ENCODE results near the gene ZNF469.
A peak's percentile ranks its signal among the peaks of the same experiment; 100 is the strongest.

ZNF469 gene

GRCh38 chr16:88430524-88431446, 48.0 kb downstream of the ZNF469 start:
- Histone ChIP-seq H3K27ac (ENCODE audit: low read depth, low read length) (peak overlapping the region; percentile 52), H3K4me3 (ENCODE audit: low read depth in 1 of 2, low read length in 2 of 2) (peak overlapping the region; percentile 27 to 42), H3K9me3 (ENCODE audit: low read length) (no peaks in the 10 kb centered on the region), H3K36me3 (ENCODE audit: insufficient read depth, low read length) (no peaks in the 10 kb centered on the region), H3K9ac (ENCODE audit: low read length) (no peak overlapping the region), H3K27me3 (ENCODE audit: control insufficient read depth in 1 of 2, insufficient read depth in 2 of 2, low read length in 2 of 2) (peaks cover 0 to 48% of the 10 kb centered on the region in 2 donors), H3K4me1 (ENCODE audit: insufficient read depth, low read length) (no peaks in the 10 kb centered on the region)

- no peaks in the 10 kb centered on the region for H3K36me3 ChIP-seq (ENCODE audit: insufficient read depth, low read length)
- no peaks in the 10 kb centered on the region for H3K4me1 ChIP-seq (ENCODE audit: insufficient read depth, low read length)
- no peaks in the 10 kb centered on the region for H3K9me3 ChIP-seq (ENCODE audit: low read length)
- peaks cover 0 to 49% of the 10 kb centered on the region in 2 donors for H3K27me3 ChIP-seq (ENCODE audit: control insufficient read depth in 1 of 2, insufficient read depth in 2 of 2, low read length in 2 of 2)
- H3K9ac ChIP-seq (ENCODE audit: low read length) = no peak overlapping the region
- H3K4me3 ChIP-seq (ENCODE audit: low read depth in 1 of 2, low read length in 2 of 2) = no peak overlapping the region
- H3K27ac ChIP-seq (ENCODE audit: low read depth, low read length) = no peak overlapping the region
These were observed 48.9 kb downstream of the ZNF469 start for GRCh38 chr16:88431651-88432050.

DNA sequence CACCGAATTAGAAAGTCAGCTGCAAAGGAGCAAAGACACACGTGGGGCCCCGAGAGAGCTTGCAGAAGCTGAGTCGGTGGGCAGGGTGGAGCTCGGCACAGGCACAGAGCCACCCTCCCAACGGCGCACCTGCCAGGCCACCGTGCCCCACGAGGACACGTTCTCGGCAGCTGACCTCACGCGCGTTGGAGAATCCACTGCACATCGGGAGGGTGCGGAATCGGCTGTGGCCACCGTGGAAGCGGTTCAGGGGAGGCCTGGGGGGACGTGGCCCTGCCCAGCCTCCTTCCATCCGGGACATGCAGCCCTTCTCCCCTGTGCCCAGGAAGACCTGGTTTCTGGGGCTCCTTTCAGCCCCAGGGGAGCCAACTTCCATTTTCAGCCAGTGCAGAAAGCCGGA, 49.4 kb downstream of the ZNF469 start:
- Histone ChIP-seq H3K9ac (ENCODE audit: low read length) (no peak overlapping the region), H3K4me1 (ENCODE audit: insufficient read depth, low read length) (no peaks in the 10 kb centered on the region), H3K27me3 (ENCODE audit: control insufficient read depth in 1 of 2, insufficient read depth in 2 of 2, low read length in 2 of 2) (peaks cover 0 to 54% of the 10 kb centered on the region in 2 donors), H3K9me3 (ENCODE audit: low read length) (no peaks in the 10 kb centered on the region), H3K4me3 (ENCODE audit: low read depth in 1 of 2, low read length in 2 of 2) (no peak overlapping the region), H3K36me3 (ENCODE audit: insufficient read depth, low read length) (no peaks in the 10 kb centered on the region), H3K27ac (ENCODE audit: low read depth, low read length) (no peak overlapping the region)
